Measurements from ENCODE around the gene HIVEP3. TPM values are rescaled to one million over a fixed set of nuclear protein-coding genes. Genes with fewer than 3 reads are reported as not detected.

The HIVEP3 gene
- total and polyA plus RNA-seq, 4 experiments from 2014 or later = 8.2 to 12.8 (median 10.8) TPM

- H3K4me1 ChIP-seq (ENCODE audit: insufficient read depth, low read length) = no peaks in the 10 kb centered on the region
- no peaks in the 10 kb centered on the region for H3K27me3 Mint-ChIP-seq
- H3K9me3 Mint-ChIP-seq = no peaks in the 10 kb centered on the region
- no peak for DNase-seq
- peaks cover 5 to 26% of the 10 kb centered on the region in 2 donors for H3K36me3 Mint-ChIP-seq
- H3K27ac Mint-ChIP-seq = no peak overlapping the region
- no peaks in the 10 kb centered on the region for H3K9me3 ChIP-seq (ENCODE audit: control insufficient read depth in 1 of 2, low read length in 2 of 2)
- H3K27ac ChIP-seq (ENCODE audit: low read depth, low read length) = no peak overlapping the region
- no peaks in the 10 kb centered on the region for H3K36me3 ChIP-seq (ENCODE audit: insufficient read depth, low read length)
- CTCF ChIA-PET (ENCODE audit: partially characterized antibody) = no interaction called here
- POLR2A ChIA-PET (ENCODE audit: partially characterized antibody) = no interaction called here
- no peak overlapping the region for H3K4me3 ChIP-seq (ENCODE audit: low read length in 2 of 2)
- H3K4me1 Mint-ChIP-seq = peaks cover 12 to 15% (median 13%) of the 10 kb centered on the region in 4 donors
- intact Hi-C loops (cut with micrococcal nuclease) = no loop called here
- no peak overlapping the region for H3K4me3 Mint-ChIP-seq
- H3K27me3 ChIP-seq (ENCODE audit: insufficient read depth, low read length) = no peaks in the 10 kb centered on the region
Observed at GRCh38 chr1:41629141-41629540, 289.6 kb downstream of the HIVEP3 start.

- Mint-ChIP-seq H3K27ac (peak overlapping the region in 3 of 7 donors; percentile 42 to 78 (median 61)), H3K9me3 (no peaks in the 10 kb centered on the region), H3K4me3 (no peak overlapping the region), H3K4me1 (peaks cover 21 to 29% (median 22%) of the 10 kb centered on the region in 4 donors), H3K36me3 (peaks cover 5 to 26% of the 10 kb centered on the region in 2 donors), H3K27me3 (no peaks in the 10 kb centered on the region)
- intact Hi-C loops (cut with micrococcal nuclease) = no loop called here
- no peak overlapping the region for H3K27ac ChIP-seq (ENCODE audit: low read depth, low read length)
- no peaks in the 10 kb centered on the region for H3K9me3 ChIP-seq (ENCODE audit: control insufficient read depth in 1 of 2, low read length in 2 of 2)
- H3K4me1 ChIP-seq (ENCODE audit: insufficient read depth, low read length) = peaks cover 14% of the 10 kb centered on the region
- H3K36me3 ChIP-seq (ENCODE audit: insufficient read depth, low read length) = no peaks in the 10 kb centered on the region
- POLR2A ChIA-PET (ENCODE audit: partially characterized antibody) = no interaction called here
- CTCF ChIA-PET (ENCODE audit: partially characterized antibody) = no interaction called here
- H3K27me3 ChIP-seq (ENCODE audit: insufficient read depth, low read length) = no peaks in the 10 kb centered on the region
- H3K4me3 ChIP-seq (ENCODE audit: low read length in 2 of 2) = no peak overlapping the region
- no peak for DNase-seq
Observed at GRCh38 chr1:41627491-41628280, 291.0 kb downstream of the HIVEP3 start.

GRCh38 chr1:41626616-41627375 lies 291.9 kb downstream of the HIVEP3 start:
- H3K36me3 ChIP-seq (ENCODE audit: insufficient read depth, low read length) = no peaks in the 10 kb centered on the region
- H3K4me1 ChIP-seq (ENCODE audit: insufficient read depth, low read length) = peaks cover 16% of the 10 kb centered on the region
- POLR2A ChIA-PET (ENCODE audit: partially characterized antibody) = no interaction called here
- Mint-ChIP-seq H3K9me3 (no peaks in the 10 kb centered on the region), H3K36me3 (peaks cover 5 to 22% of the 10 kb centered on the region in 2 donors), H3K4me3 (no peak overlapping the region), H3K27me3 (no peaks in the 10 kb centered on the region), H3K4me1 (peaks cover 21 to 34% (median 28%) of the 10 kb centered on the region in 4 donors), H3K27ac (no peak overlapping the region)
- no peak overlapping the region for H3K4me3 ChIP-seq (ENCODE audit: low read length in 2 of 2)
- DNase-seq = no peak
- no peak overlapping the region for H3K27ac ChIP-seq (ENCODE audit: low read depth, low read length)
- no peaks in the 10 kb centered on the region for H3K9me3 ChIP-seq (ENCODE audit: control insufficient read depth in 1 of 2, low read length in 2 of 2)
- CTCF ChIA-PET (ENCODE audit: partially characterized antibody) = no interaction called here
- intact Hi-C loops (cut with micrococcal nuclease) = no loop called here
- no peaks in the 10 kb centered on the region for H3K27me3 ChIP-seq (ENCODE audit: insufficient read depth, low read length)

- CTCF ChIA-PET (ENCODE audit: partially characterized antibody) = no interaction called here
- Histone ChIP-seq H3K4me3 (ENCODE audit: low read length in 2 of 2) (no peak overlapping the region), H3K36me3 (ENCODE audit: insufficient read depth, low read length) (no peaks in the 10 kb centered on the region), H3K27me3 (ENCODE audit: insufficient read depth, low read length) (no peaks in the 10 kb centered on the region), H3K9me3 (ENCODE audit: control insufficient read depth in 1 of 2, low read length in 2 of 2) (no peaks in the 10 kb centered on the region), H3K4me1 (ENCODE audit: insufficient read depth, low read length) (peaks cover 16% of the 10 kb centered on the region), H3K27ac (ENCODE audit: low read depth, low read length) (no peak overlapping the region)
- Mint-ChIP-seq H3K4me1 (peaks cover 25 to 32% (median 28%) of the 10 kb centered on the region in 4 donors), H3K4me3 (no peak overlapping the region), H3K27me3 (no peaks in the 10 kb centered on the region), H3K9me3 (no peaks in the 10 kb centered on the region), H3K27ac (no peak overlapping the region), H3K36me3 (peaks cover 5 to 22% of the 10 kb centered on the region in 2 donors)
- intact Hi-C loops (cut with micrococcal nuclease) = no loop called here
- DNase-seq = no peak
- POLR2A ChIA-PET (ENCODE audit: partially characterized antibody) = no interaction called here
Observed at GRCh38 chr1:41626146-41626545, 292.6 kb downstream of the HIVEP3 start.

GRCh38 chr1:41623736-41624135 lies 295.0 kb downstream of the HIVEP3 start:
- CTCF ChIA-PET (ENCODE audit: partially characterized antibody) = interaction anchor here (1.0 kb wide), 1 partner anchor 268 kb away, joined by 3 read pairs; no protein-coding TSS in a partner anchor
- H3K4me1 Mint-ChIP-seq = peaks cover 17 to 32% (median 25%) of the 10 kb centered on the region in 4 donors
- no peak overlapping the region for H3K4me3 ChIP-seq (ENCODE audit: low read length in 2 of 2)

GRCh38 chr1:41622859-41623732 lies 295.6 kb downstream of the HIVEP3 start:
- Mint-ChIP-seq H3K27me3 (no peaks in the 10 kb centered on the region), H3K27ac (peak overlapping the region in 5 of 7 donors; percentile 14 to 75 (median 30)), H3K4me1 (peaks cover 17 to 32% (median 25%) of the 10 kb centered on the region in 4 donors), H3K4me3 (peak overlapping the region in 6 of 8 donors; percentile 9 to 70 (median 42)), H3K9me3 (no peaks in the 10 kb centered on the region), H3K36me3 (peaks cover 5% of the 10 kb centered on the region in 2 donors)
- Histone ChIP-seq H3K4me3 (ENCODE audit: low read length in 2 of 2) (no peak overlapping the region), H3K9me3 (ENCODE audit: control insufficient read depth in 1 of 2, low read length in 2 of 2) (no peaks in the 10 kb centered on the region), H3K27ac (ENCODE audit: low read depth, low read length) (no peak overlapping the region), H3K4me1 (ENCODE audit: insufficient read depth, low read length) (peaks cover 16% of the 10 kb centered on the region), H3K27me3 (ENCODE audit: insufficient read depth, low read length) (no peaks in the 10 kb centered on the region), H3K36me3 (ENCODE audit: insufficient read depth, low read length) (no peaks in the 10 kb centered on the region)
- CTCF ChIA-PET (ENCODE audit: partially characterized antibody) = interaction anchor here (1.0 kb wide), 1 partner anchor 268 kb away, joined by 3 read pairs; no protein-coding TSS in a partner anchor
- intact Hi-C loops (cut with micrococcal nuclease) = no loop called here
- DNase-seq = no peak
- POLR2A ChIA-PET (ENCODE audit: partially characterized antibody) = no interaction called here

More at GRCh38 chr1:41623736-41624135, 295.0 kb downstream of the HIVEP3 start:
- Mint-ChIP-seq H3K9me3 (no peaks in the 10 kb centered on the region), H3K36me3 (peaks cover 9 to 10% of the 10 kb centered on the region in 2 donors), H3K27me3 (no peaks in the 10 kb centered on the region), H3K4me3 (peak overlapping the region in 7 of 8 donors; percentile 3 to 61 (median 21)), H3K27ac (peak overlapping the region in 2 of 7 donors; percentile 80 to 91)
- H3K27me3 ChIP-seq (ENCODE audit: insufficient read depth, low read length) = no peaks in the 10 kb centered on the region
- POLR2A ChIA-PET (ENCODE audit: partially characterized antibody) = no interaction called here
- H3K27ac ChIP-seq (ENCODE audit: low read depth, low read length) = no peak overlapping the region
- peaks cover 16% of the 10 kb centered on the region for H3K4me1 ChIP-seq (ENCODE audit: insufficient read depth, low read length)
- intact Hi-C loops (cut with micrococcal nuclease) = no loop called here
- H3K9me3 ChIP-seq (ENCODE audit: control insufficient read depth in 1 of 2, low read length in 2 of 2) = no peaks in the 10 kb centered on the region
- no peaks in the 10 kb centered on the region for H3K36me3 ChIP-seq (ENCODE audit: insufficient read depth, low read length)
- DNase-seq = no peak
